ENCODE data around the gene CREB5. TPM values are rescaled to one million over a fixed set of nuclear protein-coding genes. Genes with fewer than 3 reads are reported as not detected.

Gene CREB5
- total RNA-seq, 1 donor from 2014 or later, result 25.7 TPM

DNA sequence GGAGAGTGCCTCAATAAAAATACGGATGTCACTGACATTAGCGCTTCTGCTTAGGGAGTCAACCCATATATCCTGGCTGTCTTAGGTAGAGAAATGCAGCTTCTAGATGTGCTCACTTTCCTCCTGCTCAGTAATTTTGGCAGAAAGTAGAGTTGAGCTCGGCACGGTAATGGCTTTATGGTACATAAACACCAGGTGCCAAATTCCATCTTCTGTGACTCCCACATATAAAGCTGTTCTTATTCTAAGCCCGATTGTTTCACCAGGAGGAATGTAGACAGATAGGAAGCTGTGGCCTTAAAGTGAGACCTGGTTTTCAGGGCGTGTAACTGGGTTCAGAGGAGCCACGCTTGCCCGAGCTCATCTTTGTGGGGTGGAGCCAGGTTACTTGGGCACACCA is 143.7 kb downstream of the CREB5 start:
- H3K4me3 ChIP-seq (ENCODE audit: low read depth, low read length), result no peak overlapping the region
- no peak for DNase-seq (ENCODE audit: low read depth)
- TF ChIP-seq, protein P1, sequence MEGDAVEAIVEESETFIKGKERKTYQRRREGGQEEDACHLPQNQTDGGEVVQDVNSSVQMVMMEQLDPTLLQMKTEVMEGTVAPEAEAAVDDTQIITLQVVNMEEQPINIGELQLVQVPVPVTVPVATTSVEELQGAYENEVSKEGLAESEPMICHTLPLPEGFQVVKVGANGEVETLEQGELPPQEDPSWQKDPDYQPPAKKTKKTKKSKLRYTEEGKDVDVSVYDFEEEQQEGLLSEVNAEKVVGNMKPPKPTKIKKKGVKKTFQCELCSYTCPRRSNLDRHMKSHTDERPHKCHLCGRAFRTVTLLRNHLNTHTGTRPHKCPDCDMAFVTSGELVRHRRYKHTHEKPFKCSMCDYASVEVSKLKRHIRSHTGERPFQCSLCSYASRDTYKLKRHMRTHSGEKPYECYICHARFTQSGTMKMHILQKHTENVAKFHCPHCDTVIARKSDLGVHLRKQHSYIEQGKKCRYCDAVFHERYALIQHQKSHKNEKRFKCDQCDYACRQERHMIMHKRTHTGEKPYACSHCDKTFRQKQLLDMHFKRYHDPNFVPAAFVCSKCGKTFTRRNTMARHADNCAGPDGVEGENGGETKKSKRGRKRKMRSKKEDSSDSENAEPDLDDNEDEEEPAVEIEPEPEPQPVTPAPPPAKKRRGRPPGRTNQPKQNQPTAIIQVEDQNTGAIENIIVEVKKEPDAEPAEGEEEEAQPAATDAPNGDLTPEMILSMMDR (conservative IDR thresholded peaks at IDR 0.05; ENCODE audit: low read depth, low read length), result no peak

GRCh38 chr7:28556671-28557070 is 144.4 kb downstream of the CREB5 start:
- TF ChIP-seq, protein P1 (conservative IDR thresholded peaks at IDR 0.05; ENCODE audit: low read depth, low read length), result no peak
- no peak for DNase-seq (ENCODE audit: low read depth)

DNA sequence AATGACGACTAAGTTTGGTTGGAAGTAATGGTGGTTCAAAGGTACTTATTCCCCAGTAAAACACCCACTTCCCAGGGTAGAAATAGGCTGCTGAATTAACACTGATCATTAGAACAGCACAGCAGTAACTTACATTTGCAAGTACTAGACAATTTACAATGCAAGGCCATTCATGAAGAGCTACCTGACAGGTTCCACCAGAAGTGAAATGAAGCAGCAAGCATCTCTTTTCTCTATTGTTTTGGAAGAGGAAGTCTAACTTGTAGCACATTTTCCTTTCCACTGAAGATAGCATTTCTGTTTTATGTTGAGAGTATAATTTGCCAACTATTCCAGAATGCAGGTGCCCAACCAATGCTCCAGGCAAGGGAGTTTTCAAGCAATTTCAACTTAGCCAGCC is 145.9 kb downstream of the CREB5 start:
- DNase-seq (ENCODE audit: low read depth), result no peak

More at GRCh38 chr7:28556671-28557070, 144.4 kb downstream of the CREB5 start:
- H3K4me3 ChIP-seq (ENCODE audit: low read depth, low read length), result no peak overlapping the region

DNA sequence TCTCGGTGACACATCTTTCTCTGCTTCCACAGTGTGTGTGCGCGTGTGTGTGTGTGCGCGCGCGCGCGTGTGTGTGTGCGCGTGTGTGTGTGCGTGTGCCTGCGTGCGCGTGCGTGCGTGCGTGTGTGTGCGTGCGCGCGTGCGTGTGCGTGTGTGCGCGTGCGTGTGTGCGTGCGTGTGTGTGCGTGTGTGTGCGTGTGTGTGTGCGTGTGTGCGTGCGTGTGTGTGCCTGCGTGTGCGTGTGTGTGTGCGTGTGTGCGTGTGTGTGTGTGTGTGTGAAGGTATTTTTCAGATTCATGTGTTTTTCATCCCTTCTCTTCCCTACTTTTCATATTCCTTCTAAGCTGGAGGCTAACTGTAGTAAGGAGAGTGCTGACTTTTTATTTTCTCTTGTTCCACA is 148.4 kb downstream of the CREB5 start:
- no peak for DNase-seq (ENCODE audit: low read depth)
- TF ChIP-seq, protein P1 (conservative IDR thresholded peaks at IDR 0.05; ENCODE audit: low read depth, low read length), result no peak
- no peak overlapping the region for H3K4me3 ChIP-seq (ENCODE audit: low read depth, low read length)

More for the DNA sequence above, 145.9 kb downstream of the CREB5 start:
- no peak overlapping the region for H3K4me3 ChIP-seq (ENCODE audit: low read depth, low read length)
- TF ChIP-seq, protein P1 (conservative IDR thresholded peaks at IDR 0.05; ENCODE audit: low read depth, low read length), result no peak

GRCh38 chr7:28564033-28564432 is 151.7 kb downstream of the CREB5 start:
- TF ChIP-seq, protein P1 (conservative IDR thresholded peaks at IDR 0.05; ENCODE audit: low read depth, low read length), result no peak
- no peak overlapping the region for H3K4me3 ChIP-seq (ENCODE audit: low read depth, low read length)
- DNase-seq (ENCODE audit: low read depth), result no peak

DNA sequence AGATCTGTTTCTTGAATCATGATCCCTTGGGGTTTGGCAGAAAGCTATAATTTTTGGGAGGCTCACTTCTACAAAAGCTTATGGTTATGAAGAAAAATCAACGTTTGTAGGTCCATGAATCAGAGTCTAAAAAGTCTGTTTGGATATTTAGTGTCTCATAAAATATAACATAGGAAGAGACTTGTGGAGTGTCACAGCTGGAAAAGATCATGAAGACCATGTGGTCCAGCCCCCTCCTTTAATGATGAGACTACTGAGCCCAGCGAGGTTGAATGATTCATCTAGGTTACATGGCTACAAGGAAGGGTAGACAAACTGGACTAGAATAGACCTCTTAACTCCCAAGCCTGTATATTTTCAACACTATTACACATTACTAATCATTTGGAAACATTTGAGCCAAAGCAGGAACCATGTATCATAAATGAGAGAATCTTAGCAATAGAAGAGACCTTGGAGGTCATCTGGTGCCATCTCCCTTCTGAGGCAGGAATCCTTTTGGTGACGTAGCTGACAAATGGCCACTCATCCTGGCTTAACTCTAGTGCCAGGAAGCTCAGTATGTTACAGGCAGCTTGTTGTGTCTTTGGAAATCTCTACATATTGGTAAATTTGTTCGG is 152.5 kb downstream of the CREB5 start:
- DNase-seq (ENCODE audit: low read depth), result no peak
- TF ChIP-seq, protein P1 (conservative IDR thresholded peaks at IDR 0.05; ENCODE audit: low read depth, low read length), result no peak
- H3K4me3 ChIP-seq (ENCODE audit: low read depth, low read length), result no peak overlapping the region

- TF ChIP-seq, protein P1 (conservative IDR thresholded peaks at IDR 0.05; ENCODE audit: low read depth, low read length), result no peak
- no peak overlapping the region for H3K4me3 ChIP-seq (ENCODE audit: low read depth, low read length)
- DNase-seq (ENCODE audit: low read depth), result no peak
Observed at GRCh38 chr7:28565980-28566379, 153.7 kb downstream of the CREB5 start.
